HG03432 (cell line): ENCODE data around the gene ZG16B.

Source experiments
- ATAC-seq: cut with Tn5 transposase; IDR thresholded peaks from one replicate; pipeline ENCODE4 v1.9.1; 2021; ENCODE audit warnings: mild to moderate bottlenecking, moderate library complexity; ENCODE audit not compliant: unreplicated experiment

The ZG16B gene

DNA sequence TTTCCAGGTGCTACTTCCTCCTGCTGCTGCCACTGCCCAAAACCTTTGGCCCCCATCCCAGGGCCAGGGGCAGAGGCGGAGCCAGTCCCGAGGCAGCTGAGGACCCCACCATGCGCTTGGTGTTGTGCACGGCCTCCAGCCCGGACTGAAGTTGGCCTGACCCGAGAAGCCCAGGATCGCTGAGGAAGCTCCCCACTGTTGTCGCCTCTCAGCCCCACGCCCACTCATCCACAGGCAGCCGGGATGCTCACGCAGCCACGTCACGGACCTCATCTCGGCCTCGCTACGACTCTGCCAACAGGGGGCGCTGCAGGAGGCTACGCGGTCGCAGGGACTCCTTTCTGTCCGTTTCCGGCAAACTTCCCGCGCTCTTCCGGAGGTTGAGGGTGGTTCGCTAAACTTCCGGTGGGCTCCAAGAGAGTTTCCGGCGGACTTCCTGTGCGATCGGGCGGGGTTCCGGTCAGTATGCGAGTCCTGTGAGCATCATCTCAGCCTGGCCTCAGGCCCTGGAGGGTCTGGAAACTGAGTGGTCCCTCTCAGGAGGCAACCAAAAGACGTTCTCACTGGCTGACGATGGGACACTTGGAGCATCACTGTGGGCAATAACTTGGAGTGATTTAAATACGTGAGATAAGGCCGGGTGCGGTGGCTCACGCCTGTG, 12.4 kb downstream of the ZG16B start:
- ATAC-seq = no peak

DNA sequence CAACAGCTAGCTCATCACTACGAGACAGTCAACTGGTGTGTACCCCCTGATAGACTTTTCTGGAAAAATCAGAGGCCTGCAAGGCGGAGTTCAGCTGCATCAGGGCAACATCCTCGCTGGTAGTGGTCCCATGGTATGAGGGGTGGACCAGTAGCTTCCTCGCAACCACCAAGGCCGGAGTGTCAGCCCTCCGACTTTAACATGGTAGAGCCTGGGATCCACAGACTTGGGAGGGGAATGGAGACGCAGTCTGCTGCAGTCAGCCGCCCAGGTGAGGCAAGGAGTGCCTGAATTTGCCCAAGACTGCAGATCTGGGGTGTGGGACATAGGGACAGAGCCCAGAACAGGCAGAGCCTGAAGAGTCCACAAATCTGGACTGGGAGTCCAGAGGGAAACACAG, 13.4 kb downstream of the ZG16B start:
- no peak for ATAC-seq

DNA sequence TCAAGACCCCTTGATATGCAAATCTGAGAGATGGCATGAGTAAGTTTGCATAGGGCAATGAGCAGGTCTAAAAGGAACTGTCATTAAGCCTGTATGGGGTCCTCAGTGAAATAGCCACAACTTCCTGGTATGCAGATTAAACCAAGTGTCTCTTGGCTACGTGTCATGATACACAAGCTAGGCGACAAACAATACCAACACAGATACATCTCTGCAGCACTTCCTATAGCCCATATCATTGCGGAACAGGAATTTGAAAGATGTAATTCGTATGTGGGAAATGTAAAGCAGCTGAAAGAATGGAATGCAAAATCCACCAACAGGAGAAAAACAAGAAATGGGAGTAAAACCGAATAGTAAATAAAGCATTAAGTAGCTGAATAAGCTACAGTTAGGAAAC, 15.0 kb downstream of the ZG16B start:
- no peak for ATAC-seq

DNA sequence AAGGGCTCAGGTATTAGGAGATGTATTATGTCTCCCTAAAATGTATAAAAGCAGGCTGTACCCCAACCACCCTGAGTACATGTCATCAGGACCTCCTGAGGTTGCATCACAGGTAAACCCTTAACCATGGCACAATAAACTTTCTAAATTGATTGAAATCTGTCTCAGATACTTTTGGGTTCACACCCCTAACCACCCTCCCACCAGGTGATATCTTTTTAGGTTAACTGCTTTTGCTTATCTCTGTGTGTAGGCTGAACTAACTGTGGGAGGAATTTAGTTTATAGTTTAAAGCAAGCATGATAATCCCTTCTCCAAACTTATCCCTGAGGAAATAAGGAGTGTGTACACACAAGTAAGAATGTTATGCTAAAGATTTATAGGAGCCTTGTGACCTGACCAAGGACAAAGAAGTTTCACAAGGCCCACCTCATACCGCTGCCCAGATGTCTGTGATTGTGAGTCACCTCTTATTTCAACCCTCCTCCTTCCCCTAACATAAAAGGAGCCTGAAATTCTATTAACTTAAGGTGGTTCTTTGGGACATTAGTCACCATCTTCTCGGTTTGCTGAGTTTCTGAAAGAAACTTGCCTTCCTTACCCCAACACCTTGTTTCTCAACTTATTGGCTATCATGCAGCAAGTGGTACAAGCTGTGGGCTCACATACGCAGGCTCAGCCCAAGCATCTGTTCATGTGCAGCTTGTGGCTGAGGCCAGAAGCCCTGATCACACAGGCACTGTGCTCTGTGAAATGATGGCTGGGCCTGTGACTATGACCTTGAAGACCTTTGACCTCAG, 16.6 kb downstream of the ZG16B start:
- no peak for ATAC-seq

DNA sequence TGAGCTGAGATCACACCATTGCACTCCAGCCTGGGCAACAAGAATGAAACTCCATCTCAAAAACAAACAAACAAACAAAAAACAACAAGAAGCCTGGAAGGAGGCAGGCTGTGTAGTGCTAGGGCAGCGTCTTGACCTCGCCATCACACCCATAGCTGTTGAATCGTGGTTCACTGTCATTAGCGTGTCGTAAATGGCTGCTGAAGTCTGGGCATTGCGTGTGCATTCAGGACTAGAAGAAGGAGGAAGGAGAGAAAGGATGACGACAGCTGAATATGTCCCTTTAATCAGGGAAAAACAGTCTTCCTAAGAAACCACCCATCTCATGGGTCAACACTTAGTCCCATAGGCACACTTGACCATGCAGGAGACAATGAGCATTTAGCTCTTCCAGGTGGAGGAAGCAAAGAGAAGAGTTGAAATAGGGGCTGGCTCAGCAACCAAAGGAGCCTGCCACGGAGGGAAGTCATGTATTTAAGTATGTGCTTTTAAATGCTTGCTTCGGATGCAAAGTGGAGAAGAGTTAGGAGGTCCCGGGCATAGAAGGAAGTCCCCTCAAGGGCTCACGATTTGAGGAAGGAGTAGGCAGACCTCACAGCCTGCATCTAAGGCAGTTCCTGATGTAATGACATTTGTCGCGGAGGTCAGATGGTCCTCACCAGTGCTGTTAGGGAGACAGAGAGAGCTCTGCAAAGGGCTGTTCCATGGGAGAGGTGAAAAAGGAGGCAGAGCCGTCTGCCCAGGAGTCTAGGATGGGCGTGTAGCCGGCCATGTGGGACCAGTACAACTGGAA, 19.0 kb downstream of the ZG16B start:
- ATAC-seq = no peak

DNA sequence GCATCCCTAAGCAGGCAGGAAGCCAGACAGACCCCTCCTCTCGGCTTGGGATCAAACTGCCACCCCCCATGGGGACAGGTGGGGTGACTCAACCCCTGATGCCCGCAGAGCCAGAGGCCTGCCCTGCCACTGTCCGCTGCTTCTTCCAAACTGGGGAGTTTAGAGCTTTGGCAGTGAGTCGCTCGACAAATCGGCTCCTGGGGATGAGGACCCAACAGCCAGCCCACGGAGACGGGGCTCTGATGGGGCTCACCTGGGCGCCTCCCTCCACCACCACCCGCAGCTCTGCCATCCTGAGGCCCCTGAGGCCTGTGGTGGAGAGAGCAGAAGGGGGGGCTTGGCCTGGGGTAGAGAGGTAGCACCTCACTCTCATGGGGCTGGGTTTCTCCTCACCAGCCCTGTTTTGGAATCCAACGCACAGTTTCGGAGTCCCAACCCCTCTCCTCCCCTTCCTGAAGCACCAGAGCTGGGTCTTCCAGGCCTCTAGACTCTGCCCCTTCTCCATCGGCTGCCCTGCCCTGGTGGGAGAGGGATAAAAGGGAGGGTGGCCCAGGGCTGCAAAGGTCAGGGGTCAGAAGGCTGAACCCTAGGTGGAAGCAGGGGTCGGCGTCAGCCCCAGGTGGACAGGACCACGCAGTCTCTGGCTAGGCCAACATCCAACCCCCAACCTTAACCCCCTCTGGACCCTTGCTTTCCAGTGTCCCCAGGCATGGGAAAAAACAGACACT, 22.1 kb downstream of the ZG16B start:
- no peak for ATAC-seq

DNA sequence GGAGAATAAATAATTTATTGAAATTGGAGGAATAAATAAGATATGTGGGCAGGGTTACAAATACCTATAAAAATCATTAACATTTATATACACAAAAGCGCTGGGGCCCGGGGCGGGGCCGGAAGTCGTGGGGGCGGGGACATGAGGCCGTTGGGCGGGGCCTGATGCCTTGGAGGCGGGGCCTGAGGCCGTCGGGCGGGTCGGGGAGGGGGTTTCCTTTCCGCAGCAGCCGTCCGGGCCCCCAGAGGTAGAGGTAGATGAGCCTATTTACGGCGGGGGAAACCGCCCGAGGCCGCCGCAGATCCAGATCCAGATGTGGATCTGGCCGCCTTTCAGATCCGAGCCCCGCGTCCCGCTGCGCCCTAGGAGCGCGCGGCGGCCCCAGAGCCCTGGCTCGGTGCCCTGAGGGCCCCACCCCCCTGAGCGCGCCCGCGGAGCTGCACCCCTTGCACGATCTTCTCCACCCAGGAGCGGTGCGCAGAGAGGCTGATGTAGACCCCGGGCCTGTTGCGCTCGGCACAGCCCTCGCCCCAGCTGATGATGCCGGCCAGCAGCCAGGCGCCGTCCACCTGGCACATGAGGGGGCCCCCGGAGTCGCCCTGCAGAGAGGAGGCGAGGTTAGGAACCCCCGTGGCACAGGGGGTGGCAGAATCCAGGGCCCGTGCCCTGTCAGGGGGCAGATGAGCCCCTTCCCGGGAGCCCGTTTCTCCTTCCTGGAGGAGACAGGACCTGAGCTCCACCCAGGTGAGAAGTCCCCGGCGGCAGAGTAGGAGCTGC, 22.8 kb downstream of the ZG16B start:
- no peak for ATAC-seq

DNA sequence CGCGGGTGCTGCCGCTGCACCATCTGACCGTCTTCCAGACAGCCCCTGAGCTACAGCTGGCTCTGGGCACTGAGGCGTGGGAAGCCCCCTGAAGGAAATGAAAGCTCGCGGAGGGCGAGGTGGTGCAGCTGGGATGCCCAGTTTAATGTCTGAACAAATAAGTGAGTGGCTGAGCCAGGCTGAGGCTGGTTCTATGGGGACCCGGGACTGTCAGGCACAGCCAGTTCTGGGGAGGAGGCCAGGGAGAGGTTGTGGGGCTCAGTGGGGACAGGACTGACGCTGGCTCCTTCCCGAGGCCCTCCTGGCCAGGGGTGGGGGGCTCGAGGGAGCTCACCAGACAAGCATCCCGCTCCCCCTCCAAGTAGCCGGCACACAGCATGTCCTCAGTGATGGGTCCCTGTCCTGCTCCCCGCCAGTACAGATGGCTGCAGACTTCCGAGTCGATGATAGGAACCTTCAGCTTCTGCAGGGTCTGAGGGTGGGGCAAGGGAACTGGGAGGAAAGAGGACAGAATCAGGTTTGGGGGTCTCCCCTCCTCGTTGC, 23.5 kb downstream of the ZG16B start:
- no peak for ATAC-seq

DNA sequence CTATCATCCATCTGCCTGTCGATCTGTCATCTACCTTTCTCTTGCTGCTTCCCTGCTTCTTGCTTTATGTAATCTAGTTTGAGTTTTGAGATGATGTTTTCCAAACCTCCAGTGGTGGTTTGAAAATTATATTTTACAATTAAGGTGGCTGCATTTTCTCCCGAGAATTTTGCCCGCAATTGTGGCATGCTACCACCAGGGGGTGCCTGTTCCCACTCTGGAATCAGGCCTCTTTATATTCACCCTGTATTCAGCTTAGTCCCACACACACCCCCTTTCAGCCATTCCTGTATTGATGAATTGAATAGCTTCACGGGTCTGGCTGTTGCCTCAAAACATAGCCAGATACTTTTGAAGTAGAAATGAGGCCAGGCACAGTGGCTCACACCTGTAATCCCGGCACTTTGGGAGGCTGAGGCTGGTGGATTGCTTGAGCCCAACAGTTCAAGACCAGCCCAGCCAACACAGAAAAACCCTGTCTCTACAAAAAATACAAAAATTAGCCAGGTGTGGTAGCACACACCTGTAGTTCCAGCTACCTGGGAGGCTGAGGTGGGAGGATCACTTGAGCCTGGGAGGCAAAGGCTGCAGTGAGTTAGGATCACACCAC, 24.7 kb downstream of the ZG16B start:
- no peak for ATAC-seq

DNA sequence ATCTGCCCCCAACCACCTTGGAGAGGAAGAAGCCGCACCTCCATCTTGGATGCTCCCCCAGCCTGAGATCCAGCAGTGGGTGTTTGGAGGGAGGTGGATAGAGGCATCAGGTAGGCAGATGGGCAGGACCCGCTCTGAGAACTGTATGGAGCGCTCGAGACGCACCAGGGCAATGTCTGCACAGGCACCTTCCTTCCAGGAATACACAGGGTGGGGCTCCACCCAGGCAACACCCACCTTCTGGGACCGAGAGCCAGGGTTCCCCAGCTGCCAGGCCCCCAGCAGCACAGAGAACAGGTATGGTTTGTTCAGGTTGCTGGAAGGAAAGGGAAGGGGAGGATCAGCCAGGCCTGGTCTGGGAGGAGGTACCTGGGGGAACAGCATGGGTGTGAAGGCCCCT, 25.4 kb downstream of the ZG16B start:
- no peak for ATAC-seq

DNA sequence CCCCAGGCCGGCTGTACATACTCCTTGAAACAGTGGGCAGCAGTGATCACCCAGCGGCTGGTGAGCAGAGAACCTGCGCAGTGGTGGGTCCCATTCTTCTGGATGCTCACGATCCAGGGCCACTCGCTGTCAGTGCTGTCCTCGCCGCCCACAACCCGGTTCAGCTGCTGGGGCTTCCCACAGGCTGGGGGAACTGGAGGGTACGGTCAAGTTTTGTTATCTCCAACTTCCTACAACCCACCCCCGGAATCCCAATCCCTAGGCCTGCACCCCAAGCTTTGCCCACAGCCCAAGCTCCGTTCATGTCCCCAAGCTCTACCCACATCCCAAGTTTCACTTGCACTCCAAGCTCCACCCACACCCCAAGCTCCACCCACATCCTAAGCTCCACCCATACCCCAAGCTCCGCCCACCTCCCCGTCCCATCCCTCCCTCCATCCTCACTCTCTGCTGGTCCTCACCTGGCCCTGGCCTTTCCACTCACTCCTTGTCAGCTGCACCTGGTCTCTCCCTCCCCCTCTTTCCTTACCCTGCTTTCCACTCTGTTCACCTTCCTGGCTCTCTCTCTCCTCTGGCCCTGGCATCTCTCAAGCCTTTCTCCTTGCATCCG, 26.1 kb downstream of the ZG16B start:
- ATAC-seq = no peak

DNA sequence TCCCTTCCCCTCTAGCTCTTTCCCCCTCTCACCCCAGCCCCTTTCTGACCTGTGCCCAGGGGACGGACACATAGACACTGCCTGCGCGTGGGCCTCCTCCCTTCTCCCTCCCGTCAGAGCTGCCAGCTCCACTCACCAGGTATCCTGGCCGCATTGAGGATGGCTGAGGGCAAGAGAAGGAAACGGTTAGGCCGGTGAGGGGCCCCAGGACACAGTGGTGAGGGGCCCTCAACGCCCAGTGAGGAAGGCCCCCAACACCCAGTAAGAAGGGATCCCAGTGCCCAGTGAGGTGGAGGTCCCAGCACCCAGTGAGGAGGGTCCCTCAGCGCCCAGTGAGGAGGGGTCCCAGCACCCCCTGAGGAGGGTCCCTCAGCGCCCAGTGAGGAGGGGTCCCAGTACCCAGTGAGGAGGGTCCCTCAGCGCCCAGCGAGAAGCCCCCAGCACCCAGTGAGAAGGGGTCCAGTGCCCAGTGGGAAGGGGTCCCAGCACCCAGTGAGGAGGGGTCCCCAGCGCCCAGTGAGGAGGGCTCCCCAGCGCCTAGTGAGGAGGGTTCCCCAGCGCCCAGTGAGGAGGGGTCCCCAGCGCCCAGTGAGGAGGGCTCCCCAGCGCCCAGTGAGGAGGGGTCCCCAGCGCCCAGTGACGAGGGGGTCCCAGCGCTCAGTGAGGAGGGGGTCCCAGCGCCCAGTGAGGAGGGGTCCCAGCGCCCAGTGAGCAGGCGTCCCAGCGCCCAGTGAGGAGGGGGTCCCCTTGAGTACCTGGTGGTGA, 26.8 kb downstream of the ZG16B start:
- no peak for ATAC-seq

DNA sequence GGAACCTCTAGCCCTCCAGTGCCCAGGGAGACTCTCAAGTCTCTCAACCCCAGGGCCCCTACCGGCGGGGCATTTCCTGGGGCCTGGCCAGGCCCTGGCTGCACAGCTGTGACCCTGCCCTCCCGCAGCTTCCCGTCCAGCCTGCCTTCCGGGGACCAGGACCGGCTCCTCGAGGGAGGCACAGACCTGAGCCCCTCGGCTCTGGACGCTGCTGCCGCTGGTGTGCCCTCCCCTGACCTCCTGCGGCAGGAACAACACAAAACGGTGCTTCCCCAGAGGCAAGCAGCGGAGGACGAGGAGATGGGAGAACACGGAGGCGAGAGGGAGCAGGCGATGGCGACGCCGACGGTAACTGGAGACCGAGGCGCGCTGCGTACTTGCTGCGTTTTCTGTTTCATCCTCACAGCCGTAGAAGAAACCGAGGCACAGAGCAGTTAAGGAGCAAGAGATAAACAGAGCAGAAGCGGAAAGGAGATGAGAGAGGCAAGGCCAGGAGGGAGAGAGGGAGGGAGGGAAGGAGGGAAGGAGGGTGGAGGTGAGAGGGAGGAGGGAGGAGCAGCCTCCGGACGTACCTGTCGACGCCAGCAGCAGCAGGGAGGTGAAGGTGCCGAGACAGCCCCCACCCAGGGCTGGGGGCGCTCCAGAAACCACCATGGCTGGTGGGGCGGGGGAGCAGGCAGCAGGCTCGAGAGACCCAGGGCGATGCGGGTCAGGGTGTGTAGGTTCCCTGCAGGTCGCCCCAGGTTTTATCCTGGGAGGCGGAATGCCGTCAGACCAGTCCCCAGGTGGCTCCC, 27.5 kb downstream of the ZG16B start, which contains the start of gene PRSS22:
TSS of gene PRSS22 (minus strand) at position 720 of the 794 bp plus-strand sequence. CDS start at position 654, 66 bp downstream.
- ATAC-seq = no peak

DNA sequence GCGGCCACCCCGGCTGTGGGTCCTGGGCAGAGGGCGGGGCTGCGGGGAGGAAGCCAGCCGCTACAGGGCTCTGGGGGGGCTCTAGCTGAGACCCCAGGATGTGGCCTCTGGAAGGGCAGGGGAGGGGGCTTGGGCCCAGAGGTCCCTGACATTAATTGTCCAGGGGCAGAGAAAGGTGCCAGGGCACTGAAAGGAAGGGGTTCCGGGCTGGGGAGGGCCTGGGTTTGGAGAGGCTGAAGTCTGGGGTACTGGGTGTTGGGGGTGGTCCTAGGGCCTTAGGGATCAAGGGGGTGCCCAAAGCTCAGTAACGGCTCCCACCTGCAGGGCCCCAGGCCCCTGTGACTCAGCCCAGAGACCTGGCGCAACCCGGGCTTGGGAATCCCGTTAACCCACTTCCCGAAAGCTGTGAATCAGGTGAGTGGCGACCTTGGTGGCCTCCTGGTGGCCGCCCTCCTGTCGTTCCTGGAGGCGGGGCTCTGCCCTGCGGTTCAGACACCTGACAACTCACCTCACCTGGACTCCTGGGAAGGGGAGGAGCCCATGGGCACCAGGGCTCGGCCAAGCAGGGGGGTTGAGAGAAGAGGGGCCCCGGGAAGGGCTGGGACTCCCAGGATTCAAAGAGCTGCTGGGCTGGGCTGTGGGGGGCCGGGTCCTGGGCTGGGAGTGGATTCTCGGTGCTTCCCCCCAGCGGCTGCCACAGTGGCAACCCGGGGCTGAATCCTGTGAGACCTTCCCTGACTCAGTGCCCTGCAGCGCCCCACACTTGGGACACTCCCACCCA, 28.3 kb downstream of the ZG16B start:
- no peak for ATAC-seq

DNA sequence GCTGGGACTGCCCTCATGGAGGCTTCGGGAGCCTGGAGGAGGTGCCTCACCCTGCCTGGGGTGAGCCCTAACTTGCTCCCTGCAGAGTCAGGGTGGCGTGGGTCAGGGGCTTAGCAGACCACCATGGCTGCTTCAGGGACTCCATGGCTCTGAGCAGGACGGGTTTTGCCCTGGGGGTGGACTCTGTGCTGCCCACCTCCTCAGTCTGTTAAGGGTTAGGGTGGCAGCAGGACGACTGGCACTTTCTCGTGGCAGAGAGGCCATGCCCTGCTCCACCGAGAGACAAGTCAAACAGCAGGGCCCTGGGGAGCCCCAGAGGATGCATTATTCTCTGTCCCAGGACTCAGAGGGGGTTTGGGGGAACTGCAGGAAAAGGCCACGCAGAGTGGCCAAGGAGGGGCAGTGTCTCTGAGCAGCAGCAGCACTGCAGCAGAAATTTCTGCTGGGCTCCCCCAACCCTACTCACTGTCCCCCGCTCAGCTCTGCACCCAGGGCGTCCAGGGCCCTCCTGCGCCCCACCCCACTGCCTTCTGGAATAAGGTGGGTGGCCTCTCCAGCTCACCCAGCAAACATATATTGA, 29.7 kb downstream of the ZG16B start:
- ATAC-seq = no peak

DNA sequence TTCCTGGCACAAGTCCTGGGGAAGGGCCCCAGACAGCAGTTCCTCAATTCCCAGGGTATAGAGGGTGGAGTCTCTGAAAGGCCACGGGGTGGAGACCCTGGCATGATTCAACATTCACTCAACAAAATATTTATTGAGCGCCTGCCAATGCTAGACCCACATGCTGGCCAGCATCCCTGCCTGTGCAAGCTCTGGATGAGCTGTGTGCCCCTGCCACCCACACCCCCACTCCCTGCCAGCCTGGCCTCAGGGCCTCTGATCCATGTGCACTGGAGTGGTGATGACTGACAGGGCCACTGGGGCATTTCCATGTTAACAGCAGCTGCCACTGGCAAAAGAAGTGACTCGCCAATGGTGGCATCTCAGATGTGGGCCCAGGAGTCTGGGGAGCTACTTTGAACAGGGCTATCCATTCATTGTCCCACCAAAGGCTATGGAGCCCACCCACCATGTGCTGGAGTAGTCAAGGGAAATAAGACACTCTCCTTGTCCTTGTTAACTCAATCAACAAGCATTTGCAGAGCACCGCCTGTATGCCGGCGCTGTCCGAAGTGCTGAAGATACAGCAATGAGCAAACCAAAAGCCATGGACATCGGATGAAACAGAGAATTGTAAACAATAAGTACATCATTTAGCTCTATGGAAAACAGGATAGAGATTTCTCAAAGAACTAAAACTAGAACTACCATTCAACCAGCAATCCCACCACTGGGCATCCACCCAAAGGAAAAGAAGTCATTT, 30.9 kb downstream of the ZG16B start:
- ATAC-seq = no peak
